Activated effector memory CD4-positive, alpha-beta T cell treated with anti-CD3 and anti-CD28 coated beads, Interleukin-2, amount 50 U/mL, for 16 hours (primary cell): ENCODE results near the gene TNP1.

Experiments
- DNase-seq: peaks from one replicate; pipeline ENCODE4 v3.0.0-alpha.2; 2020

The TNP1 gene

DNA sequence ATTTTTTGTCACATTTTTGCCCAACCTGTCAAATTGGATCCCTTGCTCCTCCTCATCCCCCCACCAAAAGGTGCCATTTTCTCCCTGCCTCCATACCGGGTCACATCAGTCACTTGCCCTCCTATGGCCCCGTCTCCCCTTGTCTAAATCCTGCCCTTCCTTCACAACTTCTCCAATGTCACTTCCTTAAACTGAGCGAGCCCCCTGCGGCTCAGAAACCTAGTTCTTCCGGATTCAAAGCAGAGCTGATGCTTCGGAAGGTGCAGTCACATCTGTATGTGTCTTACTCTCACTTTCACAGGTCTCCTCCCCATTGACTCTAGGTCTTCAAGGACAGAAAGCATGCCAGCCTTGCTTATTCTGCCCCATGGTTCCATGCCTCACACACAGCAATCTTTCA is 22.1 kb downstream of the TNP1 start:
- DNase-seq: no peak

DNA sequence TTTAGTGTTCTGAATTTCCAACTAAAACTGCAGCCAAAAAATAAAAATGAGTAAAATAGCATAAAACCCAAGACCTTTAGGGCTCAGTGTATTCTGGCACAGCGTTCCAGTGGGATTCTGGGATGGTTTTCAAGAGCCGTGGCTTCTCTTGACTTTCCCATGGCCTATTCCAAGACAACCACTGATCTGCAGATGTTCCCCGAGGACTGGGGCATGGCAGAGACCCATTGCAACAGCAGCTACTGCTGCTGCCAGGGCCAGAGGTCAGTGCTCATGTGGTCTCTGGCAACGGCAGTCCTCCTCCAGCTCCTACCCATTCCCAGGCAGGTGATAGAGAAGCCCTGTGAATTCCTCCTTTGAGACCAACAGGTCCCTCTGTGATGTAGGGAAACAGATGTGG is 26.8 kb downstream of the TNP1 start:
- no peak for DNase-seq

DNA sequence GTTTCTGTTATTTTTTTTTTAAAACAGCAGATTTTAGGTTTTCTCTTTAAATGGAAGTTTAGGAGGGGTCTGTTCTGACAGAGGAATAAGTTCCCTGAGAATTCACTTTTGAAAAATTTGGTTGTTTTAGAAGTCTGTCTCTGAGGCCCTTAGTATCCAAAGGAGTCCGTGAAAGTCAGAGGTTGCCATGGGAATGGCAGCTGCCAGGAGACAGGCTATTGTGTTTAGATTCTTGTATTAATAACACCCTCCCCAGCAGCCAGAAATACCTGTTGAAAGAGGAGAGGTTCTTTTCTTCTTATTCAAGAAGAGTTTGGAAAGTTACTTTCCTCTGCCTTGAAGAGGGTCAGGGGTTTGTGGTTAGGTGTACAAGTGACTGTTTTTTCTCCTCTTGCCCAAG is 29.5 kb downstream of the TNP1 start:
- no peak for DNase-seq

DNA sequence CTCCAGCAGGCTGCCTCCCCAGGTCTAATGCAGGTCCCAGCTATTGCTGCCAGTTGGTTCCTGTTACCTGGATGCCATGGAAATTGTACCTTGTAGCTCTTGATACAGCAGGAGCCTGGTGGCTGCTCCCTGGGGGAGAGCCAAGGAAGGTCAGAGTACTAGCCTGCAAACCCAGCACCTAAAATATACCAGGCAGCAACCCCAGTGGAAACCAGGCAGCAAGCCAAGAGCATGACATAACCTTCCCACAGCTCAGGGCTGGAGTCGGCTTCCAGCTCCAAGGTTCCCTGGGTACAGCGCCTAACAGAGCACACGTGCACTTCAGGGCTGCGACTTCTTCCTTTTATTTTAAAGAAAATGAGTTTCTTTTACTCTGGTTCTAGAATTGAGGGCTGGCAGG is 30.3 kb downstream of the TNP1 start:
- no peak for DNase-seq

DNA sequence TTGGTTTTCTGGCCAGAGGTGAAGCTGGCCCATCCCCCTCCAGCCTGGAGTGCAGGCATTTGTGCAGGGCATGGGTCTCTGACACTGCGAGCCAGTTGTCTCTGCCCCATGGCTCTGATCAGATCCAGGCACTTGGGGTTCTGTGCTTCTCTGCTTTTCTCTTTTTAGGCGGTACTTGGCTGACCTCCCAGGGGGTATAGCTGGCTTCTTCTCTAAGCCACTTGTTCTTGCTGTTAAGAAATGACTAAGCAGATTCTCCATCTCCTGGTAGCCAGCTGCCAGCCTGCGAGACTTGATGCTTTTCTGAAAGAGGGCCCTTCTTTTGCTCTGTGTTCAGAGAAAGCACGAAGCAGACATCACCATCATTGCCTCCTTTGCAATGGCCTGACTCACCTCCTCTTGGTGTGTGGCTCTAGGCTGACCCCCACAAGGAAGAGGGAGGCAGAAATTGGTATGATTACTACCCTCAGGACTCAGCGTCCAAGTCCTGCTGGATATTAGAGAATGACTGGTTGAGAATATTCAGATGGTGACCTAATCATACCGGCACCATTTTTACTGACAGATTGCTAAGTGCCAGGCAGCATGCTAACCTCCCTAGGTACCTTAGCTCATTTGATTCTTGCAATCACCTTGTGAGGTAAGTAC is 32.7 kb downstream of the TNP1 start:
- no peak for DNase-seq

DNA sequence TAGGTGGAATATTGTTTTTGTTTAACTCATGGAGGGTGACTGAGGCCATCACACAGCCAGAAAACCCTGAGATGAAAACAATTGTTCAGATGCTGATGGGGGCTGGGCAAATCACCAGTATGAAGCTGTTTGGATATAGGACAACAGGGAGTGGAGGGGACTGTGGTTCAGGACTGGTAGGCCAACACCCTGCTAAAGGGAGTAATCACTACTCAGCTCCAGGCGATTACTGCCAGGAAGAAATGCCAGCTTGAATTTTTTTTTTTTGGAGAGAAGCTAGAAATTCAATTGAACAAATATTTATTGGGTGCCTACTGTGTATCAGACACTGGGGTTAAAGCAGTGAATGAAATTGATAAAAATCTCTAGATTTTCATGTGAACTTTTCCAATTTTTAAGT is 37.4 kb downstream of the TNP1 start:
- no peak for DNase-seq

DNA sequence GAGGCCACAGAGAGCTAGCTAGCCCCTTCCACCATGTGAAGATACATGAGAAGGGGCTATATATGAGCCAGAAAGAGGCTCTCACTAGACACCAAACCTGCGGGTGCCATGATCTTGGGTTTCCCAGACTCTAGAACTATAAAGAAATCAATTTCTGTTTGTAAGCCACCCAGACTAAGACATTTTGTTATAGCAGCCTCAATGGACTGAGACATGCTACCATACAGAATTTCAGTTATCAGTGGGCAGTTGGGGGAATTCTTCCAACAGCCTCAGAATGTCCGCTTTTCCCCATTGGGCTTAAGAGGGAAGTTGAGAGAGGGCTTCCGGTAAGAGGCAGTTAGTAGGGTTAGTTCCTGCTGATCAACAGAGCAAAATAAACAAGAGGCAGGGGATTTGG is 39.2 kb downstream of the TNP1 start:
- no peak for DNase-seq

DNA sequence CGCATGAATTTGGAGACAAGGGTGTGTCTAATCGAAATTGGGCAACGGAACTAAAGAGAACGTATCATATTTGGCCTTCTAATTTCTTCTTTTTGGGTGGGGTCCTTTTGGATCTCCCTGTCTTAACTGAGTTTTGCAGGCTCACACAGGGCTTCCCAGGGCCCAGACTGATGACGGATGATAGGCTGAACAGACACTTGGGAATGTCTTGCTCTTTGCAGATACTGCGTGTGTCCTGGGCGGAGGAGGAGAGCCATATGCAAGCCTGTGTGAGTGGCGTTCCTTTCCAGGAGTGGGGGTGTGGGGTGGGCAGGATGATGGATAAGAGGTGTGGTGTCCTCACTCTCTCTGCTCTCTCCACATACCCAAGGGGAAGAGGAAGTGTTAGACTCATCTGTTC is 40.1 kb downstream of the TNP1 start:
- DNase-seq: no peak

DNA sequence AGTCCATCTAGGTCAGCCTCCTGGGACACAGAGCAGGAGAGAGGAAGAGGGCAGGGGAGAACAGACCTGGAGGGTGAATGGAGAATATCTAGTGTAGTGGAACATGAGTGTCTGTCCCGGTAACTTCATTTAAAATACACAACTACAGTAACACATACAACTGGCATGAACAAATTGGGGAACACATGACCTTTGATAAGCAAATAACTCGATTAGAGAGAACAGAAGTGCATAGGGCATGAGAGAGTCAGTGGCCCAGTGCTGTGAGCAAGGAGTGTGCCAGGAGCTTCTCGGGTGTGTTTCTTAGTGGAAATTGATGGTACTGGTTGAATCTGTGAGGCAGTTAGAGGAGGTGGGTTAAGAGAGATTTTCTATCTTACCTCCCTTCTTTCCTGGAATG is 40.8 kb downstream of the TNP1 start:
- no peak for DNase-seq

DNA sequence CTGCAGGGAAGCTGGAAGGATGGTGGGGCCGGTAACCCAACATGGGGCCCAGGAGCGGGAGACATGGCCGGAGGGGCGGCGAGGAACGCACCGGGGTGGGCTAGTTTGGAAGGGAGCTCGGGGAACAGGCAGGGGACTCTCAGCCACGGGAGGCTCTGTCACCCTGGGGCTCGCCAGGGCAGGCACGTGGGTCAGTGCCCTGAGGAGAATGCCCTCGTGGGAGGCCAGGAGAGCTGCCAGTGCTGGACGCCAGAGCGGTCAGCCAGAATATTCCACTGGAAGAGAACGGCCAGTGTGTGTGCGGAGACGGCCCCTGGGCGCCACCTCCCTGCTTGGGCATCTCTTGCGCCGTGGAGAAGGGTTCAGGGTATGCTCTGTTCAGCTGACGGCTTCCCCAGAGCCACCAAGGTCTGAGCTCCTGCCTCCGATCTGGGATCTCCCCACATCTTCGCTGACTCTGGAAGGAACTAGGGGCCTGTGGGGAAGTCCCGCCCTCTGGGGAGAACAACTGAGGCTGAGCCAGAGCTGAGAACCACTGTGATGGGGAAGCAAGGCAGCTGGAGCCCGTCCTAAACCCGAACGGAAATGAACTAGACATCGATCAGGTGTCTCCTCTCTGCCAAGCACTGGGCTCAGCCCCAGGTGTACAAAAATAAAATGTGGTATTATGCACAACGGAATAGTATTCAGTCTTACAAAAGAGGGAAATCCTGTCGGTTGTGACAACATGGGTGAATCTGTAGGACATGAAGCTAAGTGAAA is 49.3 kb downstream of the TNP1 start:
- no peak for DNase-seq
